Endodermal cell (in vitro differentiated cells): ENCODE measurements around the gene NEO1. TPM values are rescaled to one million over a fixed set of nuclear protein-coding genes. Genes with fewer than 3 reads are reported as not detected.

Source experiments
- DNase-seq: peaks from one replicate; pipeline ENCODE4 v3.0.0-alpha.2; 2017
- H3K27ac ChIP-seq: 2 replicates; pipeline ENCODE4 v1.5.1; 2013; ENCODE audit warnings: mild to moderate bottlenecking, low read depth, low read length, moderate library complexity
- H3K27me3 ChIP-seq: 2 replicates; pipeline ENCODE4 v1.6.1; 2013; ENCODE audit warnings: mild to moderate bottlenecking, low read length, moderate library complexity; ENCODE audit not compliant: insufficient read depth, control insufficient read depth, poor library complexity, severe bottlenecking
- H3K36me3 ChIP-seq: 2 replicates; pipeline ENCODE4 v1.7.0; 2013; ENCODE audit warnings: mild to moderate bottlenecking, low read length, moderate library complexity; ENCODE audit not compliant: control insufficient read depth, insufficient read depth
- H3K4me1 ChIP-seq: one replicate; pipeline ENCODE4 v1.7.0; 2013; ENCODE audit warnings: low read length; ENCODE audit not compliant: control insufficient read depth, insufficient read depth
- H3K4me3 ChIP-seq: 2 replicates; pipeline ENCODE4 v1.5.1; 2013; ENCODE audit warnings: mild to moderate bottlenecking, low read length, moderate library complexity
- H3K9ac ChIP-seq: 2 replicates; pipeline ENCODE4 v1.6.1; 2013; ENCODE audit warnings: mild to moderate bottlenecking, low read length, moderate library complexity; ENCODE audit not compliant: poor library complexity, severe bottlenecking; ENCODE audit errors: extremely low read depth
- H3K9me3 ChIP-seq: 2 replicates; pipeline ENCODE4 v1.6.1; 2013; ENCODE audit warnings: mild to moderate bottlenecking, low read length, moderate library complexity; ENCODE audit not compliant: control insufficient read depth
- H3K27ac Mint-ChIP-seq: 2 replicates; pipeline ENCODE4 v1.8.0; 2020; ENCODE audit warnings: mixed read lengths
- H3K27me3 Mint-ChIP-seq: 2 replicates; pipeline ENCODE4 v1.8.0; 2021; ENCODE audit warnings: mild to moderate bottlenecking, mixed read lengths; ENCODE audit not compliant: insufficient read depth
- H3K36me3 Mint-ChIP-seq: 2 replicates; pipeline ENCODE4 v1.8.0; 2020; ENCODE audit warnings: low read depth, mixed read lengths
- H3K4me1 Mint-ChIP-seq: 2 replicates; pipeline ENCODE4 v1.8.0; 2020; ENCODE audit warnings: mixed read lengths
- H3K4me3 Mint-ChIP-seq: 2 replicates; pipeline ENCODE4 v1.8.0; 2020; ENCODE audit warnings: mild to moderate bottlenecking, moderate library complexity, mixed read lengths
- H3K9me3 Mint-ChIP-seq: 2 replicates; pipeline ENCODE4 v1.8.0; 2020; ENCODE audit warnings: mild to moderate bottlenecking, mixed read lengths
- WGBS, 2 experiments: methylation state at CpG; one replicate each; pipeline versions ENCODE4 v1.1.5 to v1.1.7; 2013; ENCODE audit warnings: missing lambda C conversion rate in 2 of 2, mixed read lengths in 1 of 2; ENCODE audit not compliant: insufficient coverage in 1 of 2, insufficient read length in 1 of 2; 5-methylcytosine and 5-hydroxymethylcytosine counted together
- total RNA-seq, 2 donors: library from RNA; stranded (reverse); fragmentation: NEBNext Ultra II Directional in 1 of 2; extraction: Animal tissue kit (Norgen Biotek cat#: 25700) in 1 of 2; gene quantifications; 2 replicates in 1 of 2; 3 replicates in 1 of 2; pipeline ENCODE4 v1.2.1, GENCODE V29; 2021
- TF ChIP-seq, protein P1 (sequence below): fragments of 200-600 bp; sonication (generic); conservative IDR thresholded peaks from 2 replicates; pipeline ENCODE4 v1.5.0; 2021; ENCODE audit warnings: antibody characterized with exemption, mild to moderate bottlenecking

The NEO1 gene
- total RNA-seq, 2 donors from 2014 or later, result 132 TPM

GRCh38 chr15:73005446-73005845 is 46.8 kb upstream of the NEO1 start:
- 91 to 93% methylated on average over 1 to 2 of the region's 2 CpGs for WGBS, 2 experiments
- Mint-ChIP-seq H3K27me3 (no peaks in the 10 kb centered on the region), H3K27ac (no peak overlapping the region), H3K4me3 (no peak overlapping the region), H3K4me1 (no peaks in the 10 kb centered on the region), H3K36me3 (no peaks in the 10 kb centered on the region), H3K9me3 (no peaks in the 10 kb centered on the region)
- Histone ChIP-seq H3K27ac (no peak overlapping the region), H3K9ac (no peak overlapping the region), H3K9me3 (no peaks in the 10 kb centered on the region), H3K36me3 (no peaks in the 10 kb centered on the region), H3K27me3 (no peaks in the 10 kb centered on the region), H3K4me1 (no peaks in the 10 kb centered on the region), H3K4me3 (no peak overlapping the region)
- TF ChIP-seq, protein P1, sequence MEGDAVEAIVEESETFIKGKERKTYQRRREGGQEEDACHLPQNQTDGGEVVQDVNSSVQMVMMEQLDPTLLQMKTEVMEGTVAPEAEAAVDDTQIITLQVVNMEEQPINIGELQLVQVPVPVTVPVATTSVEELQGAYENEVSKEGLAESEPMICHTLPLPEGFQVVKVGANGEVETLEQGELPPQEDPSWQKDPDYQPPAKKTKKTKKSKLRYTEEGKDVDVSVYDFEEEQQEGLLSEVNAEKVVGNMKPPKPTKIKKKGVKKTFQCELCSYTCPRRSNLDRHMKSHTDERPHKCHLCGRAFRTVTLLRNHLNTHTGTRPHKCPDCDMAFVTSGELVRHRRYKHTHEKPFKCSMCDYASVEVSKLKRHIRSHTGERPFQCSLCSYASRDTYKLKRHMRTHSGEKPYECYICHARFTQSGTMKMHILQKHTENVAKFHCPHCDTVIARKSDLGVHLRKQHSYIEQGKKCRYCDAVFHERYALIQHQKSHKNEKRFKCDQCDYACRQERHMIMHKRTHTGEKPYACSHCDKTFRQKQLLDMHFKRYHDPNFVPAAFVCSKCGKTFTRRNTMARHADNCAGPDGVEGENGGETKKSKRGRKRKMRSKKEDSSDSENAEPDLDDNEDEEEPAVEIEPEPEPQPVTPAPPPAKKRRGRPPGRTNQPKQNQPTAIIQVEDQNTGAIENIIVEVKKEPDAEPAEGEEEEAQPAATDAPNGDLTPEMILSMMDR, result no peak
- DNase-seq, result no peak

DNA sequence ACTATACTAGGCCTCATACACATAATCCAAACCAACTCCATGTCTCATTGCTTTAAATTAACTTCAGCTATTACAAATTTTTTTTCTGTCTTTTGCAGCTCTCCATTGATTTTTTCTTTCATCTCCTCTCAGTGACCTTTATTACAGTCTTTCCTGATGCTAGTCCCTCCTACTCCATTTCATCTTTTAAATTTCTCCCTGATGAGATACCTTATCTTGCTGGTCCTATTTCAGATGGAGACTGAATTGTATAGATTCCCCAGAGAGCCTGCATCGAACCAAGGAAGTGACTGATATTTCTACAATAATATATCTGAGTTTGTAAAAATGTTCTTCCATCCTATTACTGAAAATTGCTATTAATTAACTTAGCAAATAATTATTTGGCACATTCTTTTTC is 45.7 kb upstream of the NEO1 start:
- Histone ChIP-seq H3K36me3 (no peaks in the 10 kb centered on the region), H3K4me3 (no peak overlapping the region), H3K9me3 (no peaks in the 10 kb centered on the region), H3K4me1 (no peaks in the 10 kb centered on the region), H3K27me3 (no peaks in the 10 kb centered on the region), H3K27ac (no peak overlapping the region), H3K9ac (no peak overlapping the region)
- DNase-seq, result no peak
- Mint-ChIP-seq H3K27ac (no peak overlapping the region), H3K27me3 (no peaks in the 10 kb centered on the region), H3K4me3 (no peak overlapping the region), H3K9me3 (no peaks in the 10 kb centered on the region), H3K36me3 (no peaks in the 10 kb centered on the region), H3K4me1 (no peaks in the 10 kb centered on the region)
- TF ChIP-seq, protein P1, result no peak
- no CpG with 5 or more reads among the region's 1 CpG for WGBS, 2 experiments

GRCh38 chr15:73009066-73010056 is 42.9 kb upstream of the NEO1 start:
- DNase-seq, result peak; percentile 23
- Mint-ChIP-seq H3K36me3 (no peaks in the 10 kb centered on the region), H3K4me1 (no peaks in the 10 kb centered on the region), H3K27ac (no peak overlapping the region), H3K9me3 (no peaks in the 10 kb centered on the region), H3K4me3 (no peak overlapping the region), H3K27me3 (no peaks in the 10 kb centered on the region)
- TF ChIP-seq, protein P1, result no peak
- H3K9me3 ChIP-seq, result no peaks in the 10 kb centered on the region
- no peaks in the 10 kb centered on the region for H3K36me3 ChIP-seq
- no peaks in the 10 kb centered on the region for H3K4me1 ChIP-seq
- no peak overlapping the region for H3K9ac ChIP-seq
- no peak overlapping the region for H3K4me3 ChIP-seq
- H3K27ac ChIP-seq, result no peak overlapping the region
- no peaks in the 10 kb centered on the region for H3K27me3 ChIP-seq
- WGBS, 2 experiments, result 78 to 86% methylated on average over 6 to 13 of the region's 13 CpGs
